Measurements from ENCODE around the gene NUDC. TPM values are rescaled to one million over a fixed set of nuclear protein-coding genes. Genes with fewer than 3 reads are reported as not detected.

Gene NUDC
- total RNA-seq (2022; extraction: Qiagen RNA extraction; ENCODE audit: low read depth) = 128 to 160 TPM (median 136 TPM) in 5 replicates

DNA sequence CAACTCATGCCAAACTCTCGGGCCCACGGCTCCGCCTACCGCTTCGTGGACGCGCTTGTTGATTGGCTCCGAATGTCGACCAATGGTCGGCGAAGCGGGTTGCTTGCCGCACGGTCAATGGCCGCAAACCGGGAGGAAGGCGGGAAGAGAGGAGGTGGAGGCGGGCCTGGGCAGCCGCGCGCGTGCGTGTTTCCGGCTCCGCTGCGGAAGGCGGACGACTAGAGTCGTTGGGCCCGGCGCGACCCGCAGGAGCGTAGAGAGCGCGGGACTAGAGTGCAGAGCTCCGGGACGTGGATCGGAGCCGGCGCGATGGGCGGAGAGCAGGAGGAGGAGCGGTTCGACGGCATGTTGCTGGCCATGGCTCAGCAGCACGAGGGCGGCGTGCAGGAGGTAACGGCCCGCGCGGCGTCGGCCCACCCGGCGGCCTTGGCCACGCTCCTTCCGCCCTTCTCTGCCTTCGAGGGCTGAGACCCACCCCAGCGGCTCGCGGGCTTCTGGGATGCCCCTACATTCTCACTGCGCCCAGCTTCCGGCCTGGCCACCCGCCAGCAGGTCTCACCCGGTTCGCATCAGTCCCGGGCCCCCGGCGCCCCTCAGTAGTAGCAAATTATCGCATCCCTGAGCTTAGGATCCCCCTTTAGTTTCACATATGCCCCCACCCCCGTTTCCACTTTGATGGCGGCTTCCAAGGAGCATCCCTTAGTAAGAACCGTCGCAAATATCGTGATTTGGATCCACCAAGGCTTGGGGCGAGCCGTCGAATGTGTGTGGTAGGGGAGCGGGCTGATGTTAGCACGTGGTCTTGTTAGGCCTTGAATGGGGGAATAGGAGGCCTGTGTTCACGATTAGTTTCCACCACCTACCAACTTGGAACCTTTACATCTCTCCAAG lies at the start of gene NUDC:
Gene NUDC (plus strand): TSS at position 204 of the 891 bp plus-strand sequence. CDS start 106 bp downstream, at position 310.

DNA sequence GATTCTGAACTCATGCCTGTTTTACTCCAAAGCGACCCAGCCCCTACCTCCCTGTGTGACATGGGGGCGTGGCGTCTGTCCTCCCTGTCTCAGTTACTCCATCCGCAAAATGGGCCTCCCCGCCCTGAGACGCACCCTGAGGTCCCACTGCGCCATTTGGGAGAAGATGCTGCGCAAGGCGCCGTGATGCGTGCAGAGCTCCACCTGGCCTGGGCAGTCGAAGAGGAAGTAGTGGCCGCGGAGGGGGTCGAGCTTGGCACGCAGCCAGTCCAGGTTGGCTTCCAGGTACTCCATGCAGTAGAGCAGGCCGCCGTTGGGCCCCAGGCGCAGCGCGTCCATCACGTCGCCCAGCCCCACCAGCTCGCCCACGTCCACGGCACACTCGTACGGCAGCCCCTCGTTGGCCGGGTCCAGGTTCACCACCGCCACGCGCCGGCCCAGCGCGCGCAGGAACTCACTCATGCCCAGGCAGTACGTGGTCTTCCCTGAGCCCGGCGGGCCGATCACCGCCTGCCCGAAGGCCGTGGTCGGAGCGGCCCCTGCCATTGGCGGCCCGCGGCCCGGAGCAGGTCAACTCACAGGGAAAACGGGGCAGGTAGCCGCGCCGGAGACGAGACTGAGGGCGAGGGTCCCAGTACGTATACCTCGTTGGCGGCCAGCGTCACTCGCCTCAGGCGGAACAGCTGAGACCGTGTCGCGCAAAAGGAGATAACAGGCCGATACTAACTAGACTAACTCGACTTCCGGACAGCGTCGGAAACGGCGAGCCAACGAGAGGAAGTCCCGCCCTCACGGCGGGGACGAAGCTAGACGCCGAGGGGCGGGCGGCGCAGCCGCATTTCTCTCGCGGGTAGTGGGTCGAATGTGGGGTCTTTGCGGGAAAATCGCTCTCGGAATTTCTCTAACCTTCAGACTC lies 31.7 kb upstream of the NUDC start, which contains the start of gene GPN2:
Gene GPN2 (minus strand): TSS at position 733 of the 916 bp plus-strand sequence. CDS start 187 bp downstream, at position 546.

DNA sequence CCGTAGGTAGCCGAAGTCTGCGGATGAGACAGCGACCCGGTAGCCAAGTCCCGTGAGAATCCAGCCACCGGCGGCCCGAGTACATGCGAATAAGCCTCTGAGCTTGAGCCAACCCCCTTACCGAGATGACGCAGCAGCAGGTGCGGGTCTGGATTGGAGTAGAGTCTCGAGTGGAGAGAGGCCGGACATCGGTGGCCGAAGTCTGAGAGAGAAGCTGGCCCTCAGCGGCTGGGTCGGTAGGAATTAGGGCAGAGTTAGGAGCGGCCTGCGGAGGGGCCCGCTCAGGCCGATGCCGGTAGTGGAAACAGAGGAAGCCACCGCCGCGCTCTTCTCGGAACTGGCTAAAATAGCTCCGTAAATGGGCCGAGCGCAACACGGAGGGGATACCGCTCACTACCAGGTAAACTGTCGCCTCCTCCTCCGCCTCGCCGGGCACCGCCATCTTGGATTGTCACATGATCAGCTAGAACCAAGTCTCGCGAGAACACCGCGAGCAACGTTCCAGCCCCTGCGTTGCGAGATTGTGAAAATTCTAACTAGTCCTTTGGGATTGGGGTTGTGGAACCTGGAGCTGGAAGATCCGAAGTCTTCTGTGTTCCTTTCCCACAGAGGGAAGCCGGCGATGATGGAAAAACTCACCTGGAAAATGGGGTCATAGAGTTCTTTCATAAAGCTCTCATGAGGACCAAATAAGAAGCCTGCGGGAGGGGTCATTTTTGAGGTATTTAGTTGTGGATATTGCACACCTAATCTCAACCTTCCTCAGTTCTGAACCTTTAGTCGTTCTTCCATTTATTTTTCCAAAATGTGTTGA lies 21.3 kb upstream of the NUDC start, which contains the start of gene GPATCH3:
Gene GPATCH3 (minus strand): TSS at position 467 of the 814 bp plus-strand sequence. CDS start 25 bp downstream, at position 442.

GRCh38 chr1:26913754-26914619 lies 7.6 kb upstream of the NUDC start, which contains the start of gene NR0B2:
NR0B2 (minus strand) TSS chr1:26913975; CDS start chr1:26913940, 35 bp downstream.

GRCh38 chr1:26959722-26960624 lies 38.4 kb downstream of the NUDC start, which contains the start of gene KDF1:
KDF1 (minus strand) TSS chr1:26960468; CDS start chr1:26952380, 8,088 bp downstream.

GRCh38 chr1:26993237-26994019 lies 71.9 kb downstream of the NUDC start, which contains the start of gene TRNP1:
TRNP1 (plus strand) TSS chr1:26993692; CDS start chr1:26993787, 95 bp downstream.

Other genes starting within 250 kb of the NUDC start
- gene ARID1A, start 225.7 kb upstream of the NUDC start, total RNA-seq (2022; extraction: Qiagen RNA extraction; ENCODE audit: low read depth) = 28.0 to 39.7 TPM (median 36.1 TPM) in 5 replicates
- gene PIGV, start 133.8 kb upstream of the NUDC start, total RNA-seq (2022; extraction: Qiagen RNA extraction; ENCODE audit: low read depth) = 5.2 to 7.6 TPM (median 6.0 TPM) in 5 replicates
- gene ZDHHC18, start 95.1 kb upstream of the NUDC start, total RNA-seq (2022; extraction: Qiagen RNA extraction; ENCODE audit: low read depth) = 31.9 to 43.5 TPM (median 40.6 TPM) in 5 replicates
- gene SFN, start 58.6 kb upstream of the NUDC start, total RNA-seq (2022; extraction: Qiagen RNA extraction; ENCODE audit: low read depth) = 393 to 693 TPM (median 641 TPM) in 5 replicates
- 21.6 to 34.0 TPM (median 25.9 TPM) in 5 replicates for gene GPN2, start 31.5 kb upstream of the NUDC start, total RNA-seq (2022; extraction: Qiagen RNA extraction; ENCODE audit: low read depth)
- 9.0 to 12.2 TPM (median 10.6 TPM) in 5 replicates for gene GPATCH3, start 21.3 kb upstream of the NUDC start, total RNA-seq (2022; extraction: Qiagen RNA extraction; ENCODE audit: low read depth)
- gene NR0B2, start 7.8 kb upstream of the NUDC start, total RNA-seq (2022; extraction: Qiagen RNA extraction; ENCODE audit: low read depth) = not detected in 5 replicates
- 0.08 TPM in 2 of 5 replicates, not detected in the others for gene KDF1, start 38.7 kb downstream of the NUDC start, total RNA-seq (2022; extraction: Qiagen RNA extraction; ENCODE audit: low read depth)
- 171 to 270 TPM (median 266 TPM) in 5 replicates for gene TRNP1, start 71.9 kb downstream of the NUDC start, total RNA-seq (2022; extraction: Qiagen RNA extraction; ENCODE audit: low read depth)
- gene TENT5B, start 91.1 kb downstream of the NUDC start, total RNA-seq (2022; extraction: Qiagen RNA extraction; ENCODE audit: low read depth) = 0.88 to 1.7 TPM (median 1.4 TPM) in 5 replicates
- gene SLC9A1, start 233.4 kb downstream of the NUDC start, total RNA-seq (2022; extraction: Qiagen RNA extraction; ENCODE audit: low read depth) = 13.8 to 15.5 TPM (median 14.8 TPM) in 5 replicates